ENCODE results near the gene BMP2K. TPM values are rescaled to one million over a fixed set of nuclear protein-coding genes. Genes with fewer than 3 reads are reported as not detected.

Gene BMP2K
- total and polyA plus RNA-seq, 7 donors = 13.2 to 37.9 (median 30.0) TPM

DNA sequence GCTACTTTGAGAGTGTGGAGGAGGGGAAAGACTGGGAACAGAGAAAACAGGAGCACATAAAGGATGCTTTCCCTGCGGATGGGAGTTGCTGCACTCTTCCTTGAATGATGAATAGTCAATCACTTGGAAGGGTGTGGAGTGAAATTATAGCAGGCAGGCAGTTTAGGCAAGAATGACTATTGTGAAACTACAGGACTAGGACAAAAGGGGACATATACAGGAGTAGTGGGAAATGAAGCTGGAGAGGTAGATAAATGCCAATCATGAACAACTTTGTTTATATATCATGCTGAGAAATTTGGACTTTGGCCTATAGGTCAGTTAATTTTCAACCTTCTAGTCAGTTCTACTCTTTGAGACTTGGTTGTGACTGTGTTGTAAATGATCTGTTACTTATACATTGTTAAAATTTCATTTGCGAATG is 86.2 kb downstream of the BMP2K start:
- Histone ChIP-seq H3K27ac (no peak overlapping the region), H3K36me3 (peaks cover 0 to 31% (median under 1%) of the 10 kb centered on the region in 4 donors), H3K9me3 (no peaks in the 10 kb centered on the region), H3K27me3 (no peaks in the 10 kb centered on the region), H3K4me1 (peaks cover 0 to 3% (median 0%) of the 10 kb centered on the region in 4 donors), H3K4me3 (no peak overlapping the region)
- intact Hi-C loops (cut with DNase I) = loop anchor here (5.0 to 10.0 kb wide), 2 partner anchors 85 to 218 kb away; partner anchors contain the start of gene BMP2K
- no peak for DNase-seq
- 25 to 76% methylated on average over 2 of the region's 2 CpGs for WGBS, 2 donors
- TF ChIP-seq, protein P1, sequence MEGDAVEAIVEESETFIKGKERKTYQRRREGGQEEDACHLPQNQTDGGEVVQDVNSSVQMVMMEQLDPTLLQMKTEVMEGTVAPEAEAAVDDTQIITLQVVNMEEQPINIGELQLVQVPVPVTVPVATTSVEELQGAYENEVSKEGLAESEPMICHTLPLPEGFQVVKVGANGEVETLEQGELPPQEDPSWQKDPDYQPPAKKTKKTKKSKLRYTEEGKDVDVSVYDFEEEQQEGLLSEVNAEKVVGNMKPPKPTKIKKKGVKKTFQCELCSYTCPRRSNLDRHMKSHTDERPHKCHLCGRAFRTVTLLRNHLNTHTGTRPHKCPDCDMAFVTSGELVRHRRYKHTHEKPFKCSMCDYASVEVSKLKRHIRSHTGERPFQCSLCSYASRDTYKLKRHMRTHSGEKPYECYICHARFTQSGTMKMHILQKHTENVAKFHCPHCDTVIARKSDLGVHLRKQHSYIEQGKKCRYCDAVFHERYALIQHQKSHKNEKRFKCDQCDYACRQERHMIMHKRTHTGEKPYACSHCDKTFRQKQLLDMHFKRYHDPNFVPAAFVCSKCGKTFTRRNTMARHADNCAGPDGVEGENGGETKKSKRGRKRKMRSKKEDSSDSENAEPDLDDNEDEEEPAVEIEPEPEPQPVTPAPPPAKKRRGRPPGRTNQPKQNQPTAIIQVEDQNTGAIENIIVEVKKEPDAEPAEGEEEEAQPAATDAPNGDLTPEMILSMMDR (IDR thresholded peaks at IDR 0.05) = no peak
- TF ChIP-seq POLR2A (IDR thresholded peaks at IDR 0.05) (no peak), EP300 (IDR thresholded peaks at IDR 0.05) (no peak), POLR2AphosphoS5 (IDR thresholded peaks at IDR 0.05) (no peak)

DNA sequence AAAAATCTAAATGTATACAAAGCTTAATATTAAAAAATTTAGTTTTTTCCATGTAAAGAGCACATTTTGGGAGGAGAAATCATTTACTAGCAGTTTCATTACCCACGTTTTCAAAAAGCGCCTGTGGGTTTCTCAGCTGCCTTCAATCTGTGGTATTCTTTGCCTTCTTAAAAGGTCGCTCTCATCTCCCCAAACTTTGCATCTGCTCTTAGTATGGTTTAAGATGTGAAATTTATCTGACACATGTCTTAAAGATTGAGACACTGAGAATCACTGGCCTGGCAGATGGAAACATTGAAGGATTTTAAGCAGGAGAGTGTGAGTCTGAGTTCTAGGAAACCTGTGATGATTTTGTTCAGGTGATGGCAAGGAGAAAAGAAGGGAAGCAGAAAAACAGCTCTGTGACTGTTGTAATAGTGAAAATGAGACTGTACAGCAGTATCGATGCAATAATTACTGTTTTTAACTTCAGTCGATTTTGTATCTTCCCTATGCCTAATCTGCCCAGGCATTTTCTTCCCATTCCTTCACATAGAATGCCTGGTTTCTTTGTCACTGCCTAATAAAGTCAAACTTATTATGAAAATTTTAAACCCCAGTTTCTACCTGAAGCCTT is 87.2 kb downstream of the BMP2K start:
- intact Hi-C loops (cut with DNase I) = loop anchor here (5.0 to 10.0 kb wide), 2 partner anchors 86 to 219 kb away; partner anchors contain the start of gene BMP2K
- Histone ChIP-seq H3K4me3 (no peak overlapping the region), H3K27me3 (no peaks in the 10 kb centered on the region), H3K9me3 (no peaks in the 10 kb centered on the region), H3K36me3 (peaks cover 0 to 41% (median 4%) of the 10 kb centered on the region in 4 donors), H3K27ac (no peak overlapping the region), H3K4me1 (peaks cover 0 to 3% (median 0%) of the 10 kb centered on the region in 4 donors)
- WGBS, 2 donors = 77 to 84% methylated on average over 5 of the region's 5 CpGs
- TF ChIP-seq, protein P1 (IDR thresholded peaks at IDR 0.05) = no peak
- TF ChIP-seq POLR2AphosphoS5 (IDR thresholded peaks at IDR 0.05) = no peak
- no peak for TF ChIP-seq POLR2A (IDR thresholded peaks at IDR 0.05)
- TF ChIP-seq EP300 (IDR thresholded peaks at IDR 0.05) = no peak
- DNase-seq = no peak

DNA sequence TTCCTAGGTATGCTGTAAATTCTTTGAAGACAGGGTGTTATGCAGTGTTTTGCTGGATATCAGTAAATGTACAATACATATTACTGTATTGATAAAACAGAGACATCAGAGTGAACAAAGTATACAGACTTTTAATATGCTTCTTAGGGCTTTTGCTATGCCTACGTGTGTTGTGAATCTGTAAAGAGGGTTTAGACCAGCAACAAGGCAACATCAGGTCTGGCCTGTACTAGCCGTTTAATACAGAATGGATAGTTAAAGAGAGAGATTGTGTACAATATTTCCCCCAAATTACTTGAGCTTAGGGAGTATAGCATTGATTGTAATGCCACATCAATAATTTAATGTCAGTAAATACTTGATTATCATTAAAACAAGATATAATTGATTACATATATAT is 87.8 kb downstream of the BMP2K start:
- intact Hi-C loops (cut with DNase I) = loop anchor here (2.0 to 10.0 kb wide), 3 partner anchors 87 to 251 kb away; partner anchors contain the start of gene BMP2K
- H3K9me3 ChIP-seq = no peaks in the 10 kb centered on the region
- H3K27ac ChIP-seq = no peak overlapping the region
- no peak for DNase-seq
- H3K4me1 ChIP-seq = peaks cover 0 to 3% (median 0%) of the 10 kb centered on the region in 4 donors
- peaks cover 0 to 47% (median 4%) of the 10 kb centered on the region in 4 donors for H3K36me3 ChIP-seq
- TF ChIP-seq POLR2AphosphoS5 (IDR thresholded peaks at IDR 0.05) = no peak
- no peak for TF ChIP-seq POLR2A (IDR thresholded peaks at IDR 0.05)
- TF ChIP-seq, protein P1 (IDR thresholded peaks at IDR 0.05) = no peak
- no peak for TF ChIP-seq EP300 (IDR thresholded peaks at IDR 0.05)
- WGBS, 2 donors = 68 to 84% methylated on average over 2 of the region's 2 CpGs
- no peak overlapping the region for H3K4me3 ChIP-seq
- H3K27me3 ChIP-seq = no peaks in the 10 kb centered on the region

DNA sequence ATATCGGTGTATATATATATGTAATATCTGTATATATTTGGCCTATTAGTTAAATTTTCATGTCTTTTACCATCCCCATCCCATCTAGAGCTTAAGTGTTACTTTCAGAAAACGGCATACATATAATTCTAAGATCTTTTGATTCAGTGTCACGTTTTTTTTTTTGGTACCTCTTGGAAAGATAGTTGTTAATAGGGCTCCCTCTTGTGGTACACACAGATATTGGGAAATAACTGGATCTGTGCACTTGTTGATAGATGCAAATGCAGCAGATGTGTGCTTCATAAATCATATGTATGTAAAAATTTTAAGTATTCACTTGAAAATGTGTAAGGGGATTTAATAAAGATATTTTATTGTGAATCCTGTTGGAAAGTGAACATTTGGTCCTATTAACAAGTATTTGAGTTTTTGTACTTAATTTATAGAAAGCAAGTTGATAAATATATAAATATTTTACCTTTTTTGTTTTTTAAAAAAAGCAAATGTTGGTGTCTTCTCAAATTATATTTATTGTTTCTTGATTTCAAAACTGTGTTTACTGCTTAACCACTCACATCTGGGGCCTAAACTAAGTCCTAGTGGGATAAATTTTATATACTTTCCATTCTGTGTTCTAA is 88.4 kb downstream of the BMP2K start:
- DNase-seq = no peak
- intact Hi-C loops (cut with DNase I) = loop anchor here (2.0 to 10.0 kb wide), 3 partner anchors 87 to 252 kb away; partner anchors contain the start of gene BMP2K
- Histone ChIP-seq H3K27ac (no peak overlapping the region), H3K36me3 (peaks cover 0 to 47% (median 4%) of the 10 kb centered on the region in 4 donors), H3K9me3 (no peaks in the 10 kb centered on the region), H3K27me3 (no peaks in the 10 kb centered on the region), H3K4me3 (no peak overlapping the region), H3K4me1 (peaks cover 0 to 3% (median 0%) of the 10 kb centered on the region in 4 donors)
- TF ChIP-seq, protein P1 (IDR thresholded peaks at IDR 0.05) = peak; percentile 43 to 77 (median 64)
- TF ChIP-seq EP300 (IDR thresholded peaks at IDR 0.05) = no peak
- 33 to 34% methylated on average over 3 of the region's 3 CpGs for WGBS, 2 donors
